Adipocyte (in vitro differentiated cells): ENCODE results near the gene GFY.
A peak's percentile ranks its signal among the peaks of the same experiment; 100 is the strongest.
"Not testable (repeated sequence)": the region's sequence is repeated elsewhere in the genome, so short reads cannot be mapped to it uniquely, and the experiment has no call there.

Experiments
- DNase-seq: peaks from one replicate; pipeline ENCODE4 v3.0.0-alpha.2; 2015; ENCODE audit warnings: low read depth
- H3K27me3 ChIP-seq: replicated peaks from 2 replicates; pipeline ENCODE4 v1.7.0; 2013; ENCODE audit warnings: mild to moderate bottlenecking, low read length, moderate library complexity; ENCODE audit not compliant: control insufficient read depth, insufficient read depth
- H3K36me3 ChIP-seq: 2 replicates; pipeline ENCODE4 v1.7.0; 2013; ENCODE audit warnings: low read length, mild to moderate bottlenecking, moderate library complexity; ENCODE audit not compliant: control insufficient read depth, insufficient read depth, severe bottlenecking
- H3K4me1 ChIP-seq: 2 replicates; pipeline ENCODE4 v1.7.0; 2013; ENCODE audit warnings: mild to moderate bottlenecking, low read length, moderate library complexity; ENCODE audit not compliant: control insufficient read depth, insufficient read depth
- H3K4me3 ChIP-seq: 2 replicates; pipeline ENCODE4 v1.7.0; 2013; ENCODE audit warnings: mild to moderate bottlenecking, low read length, moderate library complexity
- H3K9ac ChIP-seq: 2 replicates; pipeline ENCODE4 v1.7.0; 2013; ENCODE audit warnings: mild to moderate bottlenecking, low read length, moderate library complexity
- H3K9me3 ChIP-seq: 2 replicates; pipeline ENCODE4 v1.7.0; 2013; ENCODE audit warnings: mild to moderate bottlenecking, low read length, moderate library complexity; ENCODE audit not compliant: control insufficient read depth

Gene GFY

GRCh38 chr19:49465371-49465770 is 40.2 kb downstream of the GFY start:
- Histone ChIP-seq H3K9ac (no peak overlapping the region), H3K9me3 (no peaks in the 10 kb centered on the region), H3K4me1 (peaks cover 17% of the 10 kb centered on the region), H3K4me3 (no peak overlapping the region), H3K36me3 (peaks cover 27% of the 10 kb centered on the region), H3K27me3 (no peaks in the 10 kb centered on the region)
- no peak for DNase-seq

- H3K4me1 ChIP-seq: peaks cover 19% of the 10 kb centered on the region
- no peak for DNase-seq
- no peak overlapping the region for H3K4me3 ChIP-seq
- H3K9me3 ChIP-seq: no peaks in the 10 kb centered on the region
- no peaks in the 10 kb centered on the region for H3K27me3 ChIP-seq
- H3K9ac ChIP-seq: no peak overlapping the region
- peaks cover 24% of the 10 kb centered on the region for H3K36me3 ChIP-seq
Observed at GRCh38 chr19:49468199-49468598, 43.0 kb downstream of the GFY start.

- peak; percentile 91 for DNase-seq
- Histone ChIP-seq H3K9ac (no peak overlapping the region), H3K27me3 (no peaks in the 10 kb centered on the region), H3K9me3 (no peaks in the 10 kb centered on the region), H3K4me1 (peaks cover 19% of the 10 kb centered on the region), H3K36me3 (peaks cover 24% of the 10 kb centered on the region), H3K4me3 (no peak overlapping the region)
Observed at GRCh38 chr19:49468746-49469447, 43.7 kb downstream of the GFY start.

- H3K4me3 ChIP-seq: no peak overlapping the region
- H3K36me3 ChIP-seq: peaks cover 18% of the 10 kb centered on the region
- no peaks in the 10 kb centered on the region for H3K9me3 ChIP-seq
- DNase-seq: no peak
- H3K27me3 ChIP-seq: no peaks in the 10 kb centered on the region
- H3K4me1 ChIP-seq: peaks cover 25% of the 10 kb centered on the region
- H3K9ac ChIP-seq: peak overlapping the region; percentile 20
Observed at GRCh38 chr19:49469828-49470614, 44.8 kb downstream of the GFY start.

GRCh38 chr19:49470615-49470978 is 45.4 kb downstream of the GFY start:
- H3K27me3 ChIP-seq: no peaks in the 10 kb centered on the region
- H3K4me3 ChIP-seq: no peak overlapping the region
- peaks cover 14% of the 10 kb centered on the region for H3K36me3 ChIP-seq
- no peaks in the 10 kb centered on the region for H3K9me3 ChIP-seq
- H3K4me1 ChIP-seq: peaks cover 26% of the 10 kb centered on the region
- no peak for DNase-seq
- H3K9ac ChIP-seq: no peak overlapping the region

- peaks cover 26% of the 10 kb centered on the region for H3K4me1 ChIP-seq
- no peak overlapping the region for H3K9ac ChIP-seq
- H3K36me3 ChIP-seq: no peaks in the 10 kb centered on the region
- H3K27me3 ChIP-seq: no peaks in the 10 kb centered on the region
- H3K4me3 ChIP-seq: no peak overlapping the region
- no peak for DNase-seq
- no peaks in the 10 kb centered on the region for H3K9me3 ChIP-seq
Observed at GRCh38 chr19:49472936-49473335, 47.7 kb downstream of the GFY start.

- H3K36me3 ChIP-seq, DNase-seq, H3K9me3 ChIP-seq, H3K27me3 ChIP-seq: not testable (repeated sequence)
- Histone ChIP-seq H3K9ac (peak overlapping the region; percentile 80), H3K4me1 (peaks cover 25% of the 10 kb centered on the region), H3K4me3 (peak overlapping the region; percentile 75)
Observed at GRCh38 chr19:49473501-49473867, 48.3 kb downstream of the GFY start.

- Histone ChIP-seq H3K9ac (peak within 1 kb of the TSS; percentile 80), H3K4me1 (peaks cover 20% of the 10 kb centered on the region), H3K27me3 (no peaks in the 10 kb centered on the region), H3K36me3 (no peaks in the 10 kb centered on the region), H3K4me3 (peak within 1 kb of the TSS; percentile 75), H3K9me3 (no peaks in the 10 kb centered on the region)
- DNase-seq: peak; percentile 95
Observed at GRCh38 chr19:49473868-49474541, 48.8 kb downstream of the GFY start, which contains the start of gene FLT3LG. FLT3LG (plus strand) TSS chr19:49474215; CDS start chr19:49474640, 425 bp downstream.

GRCh38 chr19:49474542-49474924 is 49.3 kb downstream of the GFY start:
- Histone ChIP-seq H3K4me3 (peak overlapping the region; percentile 75), H3K9me3 (no peaks in the 10 kb centered on the region)

GRCh38 chr19:49475191-49475917 is 50.2 kb downstream of the GFY start:
- Histone ChIP-seq H3K27me3 (no peaks in the 10 kb centered on the region), H3K9ac (peak overlapping the region; percentile 80), H3K4me3 (peak overlapping the region; percentile 75), H3K9me3 (no peaks in the 10 kb centered on the region), H3K36me3 (no peaks in the 10 kb centered on the region), H3K4me1 (peaks cover 10% of the 10 kb centered on the region)
- no peak for DNase-seq

More at GRCh38 chr19:49474542-49474924, 49.3 kb downstream of the GFY start:
- DNase-seq: no peak
- no peaks in the 10 kb centered on the region for H3K36me3 ChIP-seq
- peaks cover 17% of the 10 kb centered on the region for H3K4me1 ChIP-seq
- no peaks in the 10 kb centered on the region for H3K27me3 ChIP-seq
- peak overlapping the region; percentile 80 for H3K9ac ChIP-seq
